SK-N-SH treated with all-trans-retinoic acid at 6 μM for 48 hours (cell line): ENCODE results near the gene MARK3.

Source experiments
- ATAC-seq: fragments of 200-7000 bp; cut with Tn5 transposase; 3 replicates; pipeline ENCODE4 v1.9.1; 2020; ENCODE audit warnings: mild to moderate bottlenecking, moderate library complexity
- ARNTL ChIP-seq: fragments of 450-650 bp; formaldehyde crosslinking; IDR thresholded peaks from 2 replicates; pipeline ENCODE4 v1.5.0; 2020; ENCODE audit warnings: low read depth, mild to moderate bottlenecking, moderate library complexity, borderline replicate concordance
- BACH2 ChIP-seq: fragments of 250-450 bp; sonication (Bioruptor Pico); IDR thresholded peaks from 2 replicates; pipeline ENCODE4 v1.9.0; 2021; ENCODE audit warnings: mild to moderate bottlenecking, borderline replicate concordance
- CSDC2 ChIP-seq: fragments of 250-450 bp; sonication (Bioruptor Pico); IDR thresholded peaks from 2 replicates; pipeline ENCODE4 v1.5.0; 2020; ENCODE audit warnings: mild to moderate bottlenecking, moderate library complexity
- ESRRG ChIP-seq: fragments of 250-450 bp; sonication (Bioruptor Pico); IDR thresholded peaks from 2 replicates; pipeline ENCODE4 v1.6.1; 2021; ENCODE audit warnings: mild to moderate bottlenecking
- GLIS3 ChIP-seq: fragments of 250-450 bp; sonication (Bioruptor Pico); IDR thresholded peaks from 2 replicates; pipeline ENCODE4 v1.5.0; 2020; ENCODE audit warnings: mild to moderate bottlenecking, moderate library complexity
- ISL1 ChIP-seq: fragments of 250-450 bp; sonication (Bioruptor Pico); IDR thresholded peaks from 2 replicates; pipeline ENCODE4 v2.1.2; 2022; ENCODE audit warnings: mild to moderate bottlenecking, moderate library complexity
- OSR1 ChIP-seq: fragments of 250-450 bp; sonication (Bioruptor Pico); IDR thresholded peaks from 2 replicates; pipeline ENCODE4 v1.8.0; 2022; ENCODE audit warnings: moderate library complexity, mild to moderate bottlenecking, inconsistent platforms
- RARB ChIP-seq: fragments of 250-450 bp; sonication (Bioruptor Pico); IDR thresholded peaks from 2 replicates; pipeline ENCODE4 v1.8.0; 2021; ENCODE audit warnings: mild to moderate bottlenecking, moderate library complexity
- SNAI2 ChIP-seq: fragments of 250-450 bp; sonication (Bioruptor Pico); IDR thresholded peaks from 2 replicates; pipeline ENCODE4 v1.5.0; 2020; ENCODE audit warnings: mild to moderate bottlenecking, moderate library complexity
- TCF4 ChIP-seq: fragments of 250-450 bp; sonication (Bioruptor Pico); IDR thresholded peaks from 2 replicates; pipeline ENCODE4 v1.8.0; 2021; ENCODE audit warnings: mild to moderate bottlenecking, moderate library complexity, borderline replicate concordance
- ZFP30 ChIP-seq: fragments of 450-650 bp; formaldehyde crosslinking; IDR thresholded peaks from 2 replicates; pipeline ENCODE4 v1.5.0; 2022; ENCODE audit warnings: mild to moderate bottlenecking, moderate library complexity
- ZNF565 ChIP-seq: fragments of 450-650 bp; formaldehyde crosslinking; conservative IDR thresholded peaks from 2 replicates; pipeline ENCODE4 v1.5.0; 2020; ENCODE audit warnings: low read depth, mild to moderate bottlenecking, moderate library complexity
- ZNF70 ChIP-seq: fragments of 450-650 bp; formaldehyde crosslinking; IDR thresholded peaks from 2 replicates; pipeline ENCODE4 v1.5.0; 2020; ENCODE audit warnings: mild to moderate bottlenecking, moderate library complexity
- ZNF8 ChIP-seq: fragments of 450-650 bp; formaldehyde crosslinking; IDR thresholded peaks from 2 replicates; pipeline ENCODE4 v1.5.0; 2020; ENCODE audit warnings: mild to moderate bottlenecking, moderate library complexity
- TF ChIP-seq, protein P1 (sequence below): fragments of 250-450 bp; sonication (Bioruptor Pico); IDR thresholded peaks from 2 replicates; pipeline ENCODE4 v1.5.0; 2020; ENCODE audit warnings: mild to moderate bottlenecking, moderate library complexity
- TF ChIP-seq, protein P2 (sequence below): fragments of 250-450 bp; sonication (Bioruptor Pico); IDR thresholded peaks from 2 replicates; pipeline ENCODE4 v1.5.1; 2021; ENCODE audit warnings: mild to moderate bottlenecking, moderate library complexity
- TF ChIP-seq, protein P3 (sequence below): fragments of 250-450 bp; sonication (Bioruptor Pico); IDR thresholded peaks from 2 replicates; pipeline ENCODE4 v1.8.0; 2020; ENCODE audit warnings: mild to moderate bottlenecking, moderate library complexity, borderline replicate concordance
- TF ChIP-seq, protein P4 (sequence below): fragments of 250-450 bp; sonication (Bioruptor Pico); IDR thresholded peaks from 2 replicates; pipeline ENCODE4 v1.5.1; 2020; ENCODE audit warnings: low read depth, mild to moderate bottlenecking, moderate library complexity

MARK3 gene

DNA sequence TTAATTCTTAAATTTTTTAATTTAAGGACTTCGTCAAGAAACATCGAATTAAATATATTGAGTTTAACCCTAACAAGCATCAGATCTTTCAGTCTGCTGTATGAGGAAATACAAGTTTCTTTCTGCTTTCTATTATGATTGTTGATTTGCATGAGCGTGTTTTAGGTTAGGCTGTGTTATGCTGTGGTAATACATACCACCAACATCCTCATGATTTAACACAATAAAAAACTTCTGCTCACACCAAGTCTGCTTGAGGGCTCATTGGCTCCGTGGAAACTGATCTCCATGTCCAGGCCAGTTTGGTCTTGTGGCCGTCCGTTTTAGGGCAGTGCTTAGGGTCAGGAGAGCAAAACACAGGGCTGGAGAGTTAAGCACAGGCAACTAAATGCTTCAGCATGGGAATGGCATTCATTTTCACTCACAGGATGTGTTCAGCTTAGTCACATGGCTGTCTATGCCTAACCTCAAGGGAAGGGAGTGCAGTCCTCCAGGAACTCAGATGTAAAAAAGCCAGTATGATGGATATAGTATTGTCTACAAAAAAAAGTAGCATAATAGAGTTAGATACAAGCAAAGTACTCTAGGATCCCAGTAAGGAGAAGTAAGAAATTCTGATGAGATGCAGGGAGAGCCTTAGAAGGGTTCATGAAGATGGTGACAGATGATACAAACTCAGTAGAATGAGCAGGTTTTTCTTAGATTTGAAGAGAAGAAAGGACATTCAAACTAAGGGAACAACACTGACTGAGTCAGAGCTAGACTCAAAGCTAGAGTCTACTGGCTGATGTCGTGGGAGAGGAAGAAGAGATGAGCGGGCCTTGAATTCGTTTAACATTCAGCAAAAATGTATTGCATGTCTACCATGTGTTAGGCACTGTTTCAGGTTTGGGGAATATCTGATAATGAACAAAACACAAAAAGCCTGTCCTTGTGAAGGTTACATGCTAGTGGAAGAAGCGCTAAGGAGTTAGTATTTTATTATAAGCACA, 16.3 kb downstream of the MARK3 start:
- peak; percentile 95 for ATAC-seq
- TF ChIP-seq ISL1 (CRISPR knock-in tag) (no peak), CSDC2 (CRISPR knock-in tag) (no peak), SNAI2 (CRISPR knock-in tag) (no peak), ZNF70 (no peak), ZNF8 (no peak), GLIS3 (CRISPR knock-in tag) (no peak), ESRRG (CRISPR knock-in tag) (no peak), BACH2 (CRISPR knock-in tag) (no peak), TCF4 (CRISPR knock-in tag) (no peak)
- TF ChIP-seq, protein P1, sequence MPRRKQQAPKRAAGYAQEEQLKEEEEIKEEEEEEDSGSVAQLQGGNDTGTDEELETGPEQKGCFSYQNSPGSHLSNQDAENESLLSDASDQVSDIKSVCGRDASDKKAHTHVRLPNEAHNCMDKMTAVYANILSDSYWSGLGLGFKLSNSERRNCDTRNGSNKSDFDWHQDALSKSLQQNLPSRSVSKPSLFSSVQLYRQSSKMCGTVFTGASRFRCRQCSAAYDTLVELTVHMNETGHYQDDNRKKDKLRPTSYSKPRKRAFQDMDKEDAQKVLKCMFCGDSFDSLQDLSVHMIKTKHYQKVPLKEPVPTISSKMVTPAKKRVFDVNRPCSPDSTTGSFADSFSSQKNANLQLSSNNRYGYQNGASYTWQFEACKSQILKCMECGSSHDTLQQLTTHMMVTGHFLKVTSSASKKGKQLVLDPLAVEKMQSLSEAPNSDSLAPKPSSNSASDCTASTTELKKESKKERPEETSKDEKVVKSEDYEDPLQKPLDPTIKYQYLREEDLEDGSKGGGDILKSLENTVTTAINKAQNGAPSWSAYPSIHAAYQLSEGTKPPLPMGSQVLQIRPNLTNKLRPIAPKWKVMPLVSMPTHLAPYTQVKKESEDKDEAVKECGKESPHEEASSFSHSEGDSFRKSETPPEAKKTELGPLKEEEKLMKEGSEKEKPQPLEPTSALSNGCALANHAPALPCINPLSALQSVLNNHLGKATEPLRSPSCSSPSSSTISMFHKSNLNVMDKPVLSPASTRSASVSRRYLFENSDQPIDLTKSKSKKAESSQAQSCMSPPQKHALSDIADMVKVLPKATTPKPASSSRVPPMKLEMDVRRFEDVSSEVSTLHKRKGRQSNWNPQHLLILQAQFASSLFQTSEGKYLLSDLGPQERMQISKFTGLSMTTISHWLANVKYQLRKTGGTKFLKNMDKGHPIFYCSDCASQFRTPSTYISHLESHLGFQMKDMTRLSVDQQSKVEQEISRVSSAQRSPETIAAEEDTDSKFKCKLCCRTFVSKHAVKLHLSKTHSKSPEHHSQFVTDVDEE (CRISPR knock-in tag): no peak
- TF ChIP-seq, protein P2, sequence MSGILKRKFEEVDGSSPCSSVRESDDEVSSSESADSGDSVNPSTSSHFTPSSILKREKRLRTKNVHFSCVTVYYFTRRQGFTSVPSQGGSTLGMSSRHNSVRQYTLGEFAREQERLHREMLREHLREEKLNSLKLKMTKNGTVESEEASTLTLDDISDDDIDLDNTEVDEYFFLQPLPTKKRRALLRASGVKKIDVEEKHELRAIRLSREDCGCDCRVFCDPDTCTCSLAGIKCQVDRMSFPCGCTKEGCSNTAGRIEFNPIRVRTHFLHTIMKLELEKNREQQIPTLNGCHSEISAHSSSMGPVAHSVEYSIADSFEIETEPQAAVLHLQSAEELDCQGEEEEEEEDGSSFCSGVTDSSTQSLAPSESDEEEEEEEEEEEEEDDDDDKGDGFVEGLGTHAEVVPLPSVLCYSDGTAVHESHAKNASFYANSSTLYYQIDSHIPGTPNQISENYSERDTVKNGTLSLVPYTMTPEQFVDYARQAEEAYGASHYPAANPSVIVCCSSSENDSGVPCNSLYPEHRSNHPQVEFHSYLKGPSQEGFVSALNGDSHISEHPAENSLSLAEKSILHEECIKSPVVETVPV (CRISPR knock-in tag): no peak

DNA sequence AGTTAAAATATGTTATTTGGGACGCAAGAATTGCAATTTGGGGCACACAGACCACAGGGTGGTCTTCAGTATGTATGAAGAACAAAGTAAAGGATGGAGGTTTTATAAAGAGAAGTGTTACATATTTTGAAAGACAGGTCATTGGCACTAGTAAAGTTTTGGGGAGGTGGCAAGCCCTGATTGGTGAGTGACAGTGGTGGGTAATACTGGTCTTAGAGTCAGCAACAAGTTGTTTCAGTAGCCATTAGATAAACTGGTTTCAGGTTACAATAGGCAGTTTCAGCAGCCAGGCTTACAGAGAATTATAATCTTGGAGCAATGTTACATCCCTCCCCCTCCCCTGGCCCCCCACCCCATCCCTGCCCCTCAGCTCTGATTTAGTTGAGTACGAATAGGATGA, 17.5 kb downstream of the MARK3 start:
- peak; percentile 46; the same call in 2 of the 3 replicates for ATAC-seq
- TF ChIP-seq, protein P3, sequence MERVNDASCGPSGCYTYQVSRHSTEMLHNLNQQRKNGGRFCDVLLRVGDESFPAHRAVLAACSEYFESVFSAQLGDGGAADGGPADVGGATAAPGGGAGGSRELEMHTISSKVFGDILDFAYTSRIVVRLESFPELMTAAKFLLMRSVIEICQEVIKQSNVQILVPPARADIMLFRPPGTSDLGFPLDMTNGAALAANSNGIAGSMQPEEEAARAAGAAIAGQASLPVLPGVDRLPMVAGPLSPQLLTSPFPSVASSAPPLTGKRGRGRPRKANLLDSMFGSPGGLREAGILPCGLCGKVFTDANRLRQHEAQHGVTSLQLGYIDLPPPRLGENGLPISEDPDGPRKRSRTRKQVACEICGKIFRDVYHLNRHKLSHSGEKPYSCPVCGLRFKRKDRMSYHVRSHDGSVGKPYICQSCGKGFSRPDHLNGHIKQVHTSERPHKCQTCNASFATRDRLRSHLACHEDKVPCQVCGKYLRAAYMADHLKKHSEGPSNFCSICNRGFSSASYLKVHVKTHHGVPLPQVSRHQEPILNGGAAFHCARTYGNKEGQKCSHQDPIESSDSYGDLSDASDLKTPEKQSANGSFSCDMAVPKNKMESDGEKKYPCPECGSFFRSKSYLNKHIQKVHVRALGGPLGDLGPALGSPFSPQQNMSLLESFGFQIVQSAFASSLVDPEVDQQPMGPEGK (CRISPR knock-in tag): no peak
- no peak for TF ChIP-seq ARNTL (CRISPR knock-in tag)
- TF ChIP-seq ZNF70: no peak
- TF ChIP-seq CSDC2 (CRISPR knock-in tag): no peak
- no peak for TF ChIP-seq ZNF565 (CRISPR knock-in tag)
- TF ChIP-seq, protein P2 (CRISPR knock-in tag): no peak
- TF ChIP-seq ZFP30 (CRISPR knock-in tag): no peak
- no peak for TF ChIP-seq ZNF8
- TF ChIP-seq, protein P4, sequence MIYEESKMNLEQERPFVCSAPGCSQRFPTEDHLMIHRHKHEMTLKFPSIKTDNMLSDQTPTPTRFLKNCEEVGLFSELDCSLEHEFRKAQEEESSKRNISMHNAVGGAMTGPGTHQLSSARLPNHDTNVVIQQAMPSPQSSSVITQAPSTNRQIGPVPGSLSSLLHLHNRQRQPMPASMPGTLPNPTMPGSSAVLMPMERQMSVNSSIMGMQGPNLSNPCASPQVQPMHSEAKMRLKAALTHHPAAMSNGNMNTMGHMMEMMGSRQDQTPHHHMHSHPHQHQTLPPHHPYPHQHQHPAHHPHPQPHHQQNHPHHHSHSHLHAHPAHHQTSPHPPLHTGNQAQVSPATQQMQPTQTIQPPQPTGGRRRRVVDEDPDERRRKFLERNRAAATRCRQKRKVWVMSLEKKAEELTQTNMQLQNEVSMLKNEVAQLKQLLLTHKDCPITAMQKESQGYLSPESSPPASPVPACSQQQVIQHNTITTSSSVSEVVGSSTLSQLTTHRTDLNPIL (CRISPR knock-in tag): no peak
- no peak for TF ChIP-seq OSR1 (CRISPR knock-in tag)
- TF ChIP-seq TCF4 (CRISPR knock-in tag): no peak

DNA sequence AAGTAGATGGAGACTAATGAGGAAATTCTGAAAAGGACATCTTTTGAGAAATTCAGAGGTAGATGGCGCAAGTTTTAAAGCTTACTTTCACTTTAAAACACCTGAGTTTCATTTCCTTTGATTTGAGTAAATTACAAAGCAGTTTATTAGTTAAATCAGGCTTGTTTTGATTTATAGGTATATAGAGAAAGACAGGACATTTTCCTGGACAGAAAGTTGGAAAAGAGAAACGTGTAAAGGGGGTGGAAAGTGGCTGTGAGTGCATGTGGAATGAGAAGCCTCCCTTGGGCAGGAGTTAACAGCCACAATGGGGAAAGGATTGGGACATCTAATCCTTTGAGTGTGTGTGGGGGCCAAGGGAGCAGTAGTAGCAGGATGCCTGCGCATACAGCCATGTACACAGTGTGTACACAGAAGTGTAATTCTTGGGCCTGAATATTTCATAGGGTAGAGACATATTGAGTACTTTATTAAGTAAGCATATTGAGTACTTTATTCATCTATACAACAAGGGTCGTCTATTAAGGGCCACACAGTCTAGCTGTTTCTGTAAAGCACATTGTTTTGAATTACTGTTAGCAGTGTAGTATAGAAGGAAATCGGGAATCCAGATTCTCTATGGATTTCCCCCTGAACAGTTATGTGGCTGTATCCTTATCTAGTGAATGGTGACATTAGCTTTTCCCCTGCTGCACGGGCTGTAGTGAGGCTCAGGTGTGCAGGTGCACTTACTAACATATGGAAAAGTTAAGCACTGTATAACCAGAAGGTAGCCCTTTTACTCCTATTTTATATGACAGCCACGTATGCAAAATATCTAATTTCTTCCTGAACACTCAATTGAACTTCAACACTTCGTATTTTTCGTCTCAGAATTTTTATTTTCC, 19.1 kb downstream of the MARK3 start:
- TF ChIP-seq BACH2 (CRISPR knock-in tag) (no peak), ARNTL (CRISPR knock-in tag) (no peak), SNAI2 (CRISPR knock-in tag) (no peak), ESRRG (CRISPR knock-in tag) (no peak), RARB (CRISPR knock-in tag) (no peak)
- TF ChIP-seq, protein P1 (CRISPR knock-in tag): no peak

More for the DNA sequence above, 19.1 kb downstream of the MARK3 start:
- no peak for ATAC-seq
